GM12801 (cell line): ENCODE results near the gene MAL.
A peak's percentile ranks its signal among the peaks of the same experiment; 100 is the strongest.

Experiments used
- CTCF ChIP-seq: IDR thresholded peaks from one replicate; pipeline ENCODE4 v1.5.1; 2011; ENCODE audit warnings: control low read depth; ENCODE audit not compliant: insufficient read length; ENCODE audit errors: extremely low read depth

Gene MAL

GRCh38 chr2:95018301-95018700 lies 7.2 kb upstream of the MAL start:
- TF ChIP-seq CTCF = no peak

GRCh38 chr2:95018861-95019550 lies 6.5 kb upstream of the MAL start:
- TF ChIP-seq CTCF = no peak

GRCh38 chr2:95019572-95019971 lies 5.9 kb upstream of the MAL start:
- TF ChIP-seq CTCF = no peak

GRCh38 chr2:95020275-95021022 lies 5.1 kb upstream of the MAL start:
- TF ChIP-seq CTCF = no peak

GRCh38 chr2:95021023-95021416 lies 4.5 kb upstream of the MAL start:
- TF ChIP-seq CTCF = no peak

- TF ChIP-seq CTCF = no peak
Observed at GRCh38 chr2:95021847-95022246, 3.7 kb upstream of the MAL start.

GRCh38 chr2:95022309-95023221 lies 2.9 kb upstream of the MAL start:
- TF ChIP-seq CTCF = peak; percentile 56
